H1 (cell line): Measurements from ENCODE around the gene BSDC1. TPM values are rescaled to one million over a fixed set of nuclear protein-coding genes. Genes with fewer than 3 reads are reported as not detected.

ENCODE experiments used
- CTCF ChIA-PET: fragments of 300-600 bp; sonication (Branson Sonifier 250); formaldehyde crosslinking; loops from one replicate; lab custom pipeline; 2021; ENCODE audit not compliant: partially characterized antibody; lab: Charles Lee
- POLR2A ChIA-PET: fragments of 300-600 bp; sonication (Branson Sonifier 250); formaldehyde crosslinking; loops from one replicate; lab custom pipeline; 2021; ENCODE audit warnings: inconsistent platforms; ENCODE audit not compliant: partially characterized antibody; lab: Charles Lee
- DNase-seq, 2 experiments: peaks; one replicate each; pipeline versions ENCODE4 v3.0.0 to v3.0.0-alpha.2; 2010 to 2022; ENCODE audit warnings: low spot score in 2 of 2, low read depth in 1 of 2, mixed read lengths in 1 of 2
- FAIRE-seq: peaks from 2 replicates; lab custom pipeline; 2011; peaks lifted over from hg19 to GRCh38; lab: Jason Lieb, UNC
- H2AFZ ChIP-seq: 2 replicates; pipeline ENCODE4 v1.8.1; 2012; ENCODE audit warnings: low read length, inconsistent platforms
- H2AK5ac ChIP-seq: 2 replicates; pipeline ENCODE4 v1.6.1; 2013; ENCODE audit warnings: low read depth, low read length
- H2BK120ac ChIP-seq: replicated peaks from 2 replicates; pipeline ENCODE3; 2013; ENCODE audit warnings: low read depth, low read length, inconsistent platforms
- H2BK12ac ChIP-seq: 2 replicates; pipeline ENCODE4 v1.6.1; 2013; ENCODE audit warnings: low read depth, low read length
- H2BK15ac ChIP-seq: 2 replicates; pipeline ENCODE4 v1.6.1; 2013; ENCODE audit warnings: low read length
- H2BK20ac ChIP-seq: 2 replicates; pipeline ENCODE4 v1.6.1; 2013; ENCODE audit warnings: low read length
- H2BK5ac ChIP-seq: 2 replicates; pipeline ENCODE4 v1.6.1; 2013; ENCODE audit warnings: low read depth, low read length
- H3K14ac ChIP-seq: 2 replicates; pipeline ENCODE4 v1.6.1; 2013; ENCODE audit warnings: inconsistent platforms; ENCODE audit not compliant: insufficient read length
- H3K18ac ChIP-seq: 2 replicates; pipeline ENCODE4 v1.6.1; 2013; ENCODE audit warnings: low read length; ENCODE audit errors: extremely low read depth
- H3K23ac ChIP-seq: 2 replicates; pipeline ENCODE4 v1.6.1; 2013; ENCODE audit warnings: inconsistent platforms; ENCODE audit not compliant: insufficient read length
- H3K23me2 ChIP-seq: 2 replicates; pipeline ENCODE4 v1.6.1; 2013; ENCODE audit warnings: low read depth, low read length
- H3K27ac ChIP-seq: 2 replicates; pipeline ENCODE4 v1.6.1; 2011; ENCODE audit warnings: low read depth, low read length, inconsistent platforms
- H3K27me3 ChIP-seq, 4 experiments: replicated peaks in 1 of 4; 1 replicate in 1 of 4; 2 replicates in 3 of 4; pipeline versions ENCODE4 v1.6.1 to v1.8.1; 2011 to 2013; ENCODE audit warnings: low read length in 3 of 4, mild to moderate bottlenecking in 3 of 4, inconsistent platforms in 2 of 4, mixed read lengths in 2 of 4, moderate library complexity in 1 of 4; ENCODE audit not compliant: control insufficient read depth in 3 of 4, insufficient read depth in 3 of 4; ENCODE audit errors: extremely low read depth in 1 of 4
- H3K36me3 ChIP-seq, 4 experiments: 2 replicates each; pipeline versions ENCODE4 v1.6.1 to v1.8.1; 2011 to 2013; ENCODE audit warnings: mild to moderate bottlenecking in 4 of 4, low read length in 3 of 4, moderate library complexity in 2 of 4, control low read depth in 1 of 4, inconsistent platforms in 1 of 4; ENCODE audit not compliant: insufficient read depth in 4 of 4, control insufficient read depth in 2 of 4
- H3K4ac ChIP-seq: replicated peaks from 2 replicates; pipeline ENCODE3; 2013; ENCODE audit warnings: low read length, low read depth, mixed read lengths, inconsistent platforms; ENCODE audit not compliant: insufficient read length
- H3K4me1 ChIP-seq, 4 experiments: replicated peaks in 1 of 4; 1 replicate in 1 of 4; 2 replicates in 3 of 4; pipeline versions ENCODE4 v1.6.1 to v1.8.1; 2011 to 2013; ENCODE audit warnings: low read length in 3 of 4, inconsistent platforms in 2 of 4, mixed read lengths in 1 of 4; ENCODE audit not compliant: insufficient read depth in 4 of 4, control insufficient read depth in 3 of 4
- H3K4me2 ChIP-seq, 2 experiments: 2 replicates each; pipeline versions ENCODE4 v1.6.1 to v1.8.1; 2011 to 2013; ENCODE audit warnings: low read depth in 2 of 2, low read length in 2 of 2, control low read depth in 1 of 2, inconsistent platforms in 1 of 2, mild to moderate bottlenecking in 1 of 2; ENCODE audit not compliant: insufficient read depth in 1 of 2
- H3K4me3 ChIP-seq, 4 experiments: fragments of 200-600, 300-600 bp in 1 of 4; sonication (generic), shearing (Covaris generic), sonication (Bioruptor Twin) in 1 of 4; 2 replicates each; pipeline versions ENCODE4 v1.5.1 to v1.8.1; 2011 to 2016; ENCODE audit warnings: low read length in 4 of 4, low read depth in 3 of 4, control low read depth in 2 of 4, inconsistent platforms in 2 of 4, mild to moderate bottlenecking in 2 of 4, mixed read lengths in 1 of 4, moderate library complexity in 1 of 4; ENCODE audit not compliant: insufficient read depth in 2 of 4; ENCODE audit errors: extremely low read depth in 1 of 4
- H3K56ac ChIP-seq: replicated peaks from 2 replicates; pipeline ENCODE3; 2013; ENCODE audit warnings: low read depth, mild to moderate bottlenecking, mixed read lengths, low read length, inconsistent platforms; ENCODE audit not compliant: insufficient read length
- H3K79me1 ChIP-seq: 2 replicates; pipeline ENCODE4 v1.6.1; 2013; ENCODE audit warnings: low read depth, low read length, control low read depth
- H3K79me2 ChIP-seq, 2 experiments: 2 replicates each; pipeline versions ENCODE4 v1.6.1 to v1.8.1; 2012 to 2013; ENCODE audit warnings: low read length in 2 of 2, mild to moderate bottlenecking in 2 of 2, inconsistent platforms in 1 of 2; ENCODE audit not compliant: insufficient read depth in 2 of 2, control insufficient read depth in 1 of 2
- H3K9ac ChIP-seq, 4 experiments: replicated peaks in 1 of 4; 1 replicate in 1 of 4; 2 replicates in 3 of 4; pipeline versions ENCODE4 v1.6.1 to v1.8.1; 2011 to 2013; ENCODE audit warnings: low read depth in 3 of 4, low read length in 3 of 4, control low read depth in 2 of 4, mild to moderate bottlenecking in 2 of 4, moderate library complexity in 2 of 4, inconsistent platforms in 1 of 4; ENCODE audit errors: extremely low read depth in 1 of 4
- H3K9me3 ChIP-seq, 2 experiments: 2 replicates each; pipeline versions ENCODE4 v1.6.1 to v1.8.1; 2012 to 2013; ENCODE audit warnings: mild to moderate bottlenecking in 2 of 2, moderate library complexity in 2 of 2, control low read depth in 1 of 2, inconsistent platforms in 1 of 2, low read depth in 1 of 2, low read length in 1 of 2, mixed read lengths in 1 of 2; ENCODE audit not compliant: insufficient read depth in 2 of 2
- H4K20me1 ChIP-seq, 2 experiments: replicated peaks in 1 of 2; 2 replicates each; pipeline versions ENCODE3 to v1.8.1; 2011 to 2013; ENCODE audit warnings: inconsistent platforms in 2 of 2, low read length in 2 of 2, mild to moderate bottlenecking in 1 of 2; ENCODE audit not compliant: insufficient read depth in 2 of 2, control insufficient read depth in 1 of 2
- H4K5ac ChIP-seq: 2 replicates; pipeline ENCODE4 v1.6.1; 2013; ENCODE audit warnings: low read length, low read depth, mixed read lengths, inconsistent platforms; ENCODE audit not compliant: insufficient read length
- H4K8ac ChIP-seq: 2 replicates; pipeline ENCODE4 v1.8.0; 2013; ENCODE audit warnings: mild to moderate bottlenecking, moderate library complexity, low read length, inconsistent platforms; ENCODE audit not compliant: insufficient read depth; ENCODE audit errors: extremely low read depth
- H4K91ac ChIP-seq: replicated peaks from 2 replicates; pipeline ENCODE3; 2013; ENCODE audit warnings: low read length, mixed read lengths, inconsistent platforms; ENCODE audit not compliant: insufficient read length
- ASH2L ChIP-seq: fragments of 200-600, 300-600 bp; sonication (generic); IDR thresholded peaks from one replicate; pipeline ENCODE4 v1.7.1; 2017; ENCODE audit warnings: low read length
- BCL11A ChIP-seq, 2 experiments: IDR thresholded peaks; one replicate each; pipeline ENCODE4 v1.6.1; 2011; ENCODE audit warnings: low read depth in 2 of 2, low read length in 2 of 2, mild to moderate bottlenecking in 2 of 2
- CREB1 ChIP-seq: IDR thresholded peaks from 2 replicates; pipeline ENCODE4 v1.6.1; 2012; ENCODE audit warnings: inconsistent platforms
- HDAC2 ChIP-seq, 2 experiments: fragments of 300-600 bp in 1 of 2; sonication (generic) in 1 of 2; IDR thresholded peaks; 2 replicates each; pipeline ENCODE4 v1.6.1; 2011 to 2012; ENCODE audit warnings: low read depth in 2 of 2, low read length in 2 of 2, mild to moderate bottlenecking in 2 of 2, moderate library complexity in 2 of 2, borderline replicate concordance in 1 of 2, inconsistent platforms in 1 of 2
- KDM1A ChIP-seq: fragments of 200-600, 300-600 bp; sonication (generic); IDR thresholded peaks from 2 replicates; pipeline ENCODE4 v1.7.1; 2016; ENCODE audit warnings: mild to moderate bottlenecking, low read length, borderline replicate concordance
- POLR2A ChIP-seq, 2 experiments: IDR thresholded peaks; 1 replicate in 1 of 2; 2 replicates in 1 of 2; pipeline ENCODE4 v1.6.1; 2011; ENCODE audit warnings: low read depth in 2 of 2, low read length in 2 of 2, mild to moderate bottlenecking in 2 of 2; ENCODE audit errors: control extremely low read depth in 1 of 2
- POU5F1 ChIP-seq: IDR thresholded peaks from 2 replicates; pipeline ENCODE4 v1.6.1; 2011; ENCODE audit warnings: low read depth, mild to moderate bottlenecking, low read length, moderate library complexity
- SAP30 ChIP-seq: fragments of 300-600 bp; sonication (generic); IDR thresholded peaks from 2 replicates; pipeline ENCODE4 v1.7.1; 2012; ENCODE audit warnings: low read length, moderate library complexity, mild to moderate bottlenecking, inconsistent platforms; ENCODE audit not compliant: insufficient read depth, insufficient replicate concordance
- SIN3A ChIP-seq, 2 experiments: IDR thresholded peaks in 1 of 2; conservative IDR thresholded peaks in 1 of 2; 2 replicates each; pipeline ENCODE4 v1.6.1; 2011 to 2012; ENCODE audit warnings: low read length in 2 of 2, improper control_type of control experiment in 1 of 2, low read depth in 1 of 2, mild to moderate bottlenecking in 1 of 2
- YY1 ChIP-seq: IDR thresholded peaks from 2 replicates; pipeline ENCODE4 v1.6.1; 2011; ENCODE audit warnings: low read depth, mild to moderate bottlenecking, low read length
- WGBS, 2 experiments: shearing (Covaris generic) in 1 of 2; methylation state at CpG; one replicate each; pipeline versions ENCODE4 v1.1.6 to v1.1.7; 2013 to 2015; ENCODE audit warnings: low lambda C conversion rate in 2 of 2, mixed read lengths in 2 of 2, inconsistent platforms in 1 of 2, low coverage in 1 of 2, missing lambda C conversion rate in 1 of 2; ENCODE audit not compliant: insufficient replicate concordance in 2 of 2, insufficient coverage in 1 of 2, insufficient read length in 1 of 2; ENCODE audit errors: extremely low coverage in 1 of 2, missing lambda C conversion rate in 1 of 2; 5-methylcytosine and 5-hydroxymethylcytosine counted together
- polyA plus RNA-seq, 7 experiments: library from polyadenylated mRNA; depleted of rRNA in 3 of 7; stranded (reverse) in 5 of 7; unstranded in 2 of 7; fragments of >200 nt in 5 of 7; fragments of 200-250 nt in 2 of 7; gene quantifications; 1 replicate in 5 of 7; 2 replicates in 1 of 7; 4 replicates in 1 of 7; pipeline versions ENCODE4 v1.2.1 to v1.2.3, GENCODE V29; 2011 to 2013; ENCODE audit warnings: missing spikeins in 2 of 7, mixed read lengths in 2 of 7
- total RNA-seq: library from RNA; stranded (reverse); fragmentation: NEBNext Ultra II Directional; extraction: Animal tissue kit (Norgen Biotek cat#: 25700); gene quantifications from 2 replicates; pipeline ENCODE4 v1.2.1, GENCODE V29; 2021

The BSDC1 gene
- total and polyA plus RNA-seq, 2 of the 8 experiments (the other 6 are each of a cell fraction or from before 2014, with no cell fraction given), result 24.8 to 40.7 TPM

GRCh38 chr1:32361674-32362473, 32.4 kb downstream of the BSDC1 start:
- FAIRE-seq, result no peak
- TF ChIP-seq SAP30 (no peak), ASH2L (peak; percentile 58), SIN3A (conservative IDR thresholded peaks at IDR 0.05 in 1 of 2, IDR thresholded peaks at IDR 0.05 in 1 of 2; ENCODE audit: low read depth in 1 of 2, low read length in 2 of 2) (0 out of 4 replicates have a peak, but pooled peaks of 1 of the 2 experiments have one; percentile 0), KDM1A (0 out of 2 replicates have a peak, but pooled peaks have one; percentile 32), YY1 (0 out of 2 replicates have a peak, but pooled peaks have one; percentile 11), CREB1 (peak; percentile 9; the same call in 1 of the 2 replicates), HDAC2 (IDR thresholded peaks at IDR 0.05; ENCODE audit: borderline replicate concordance in 1 of 2, low read depth in 2 of 2, low read length in 2 of 2) (peak; percentile 63 to 71; a peak in 2 of 4 replicates), POU5F1 (no peak), POLR2A (IDR thresholded peaks at IDR 0.05; ENCODE audit: control extremely low read depth in 1 of 2, low read depth in 2 of 2, low read length in 2 of 2) (peak; percentile 17 to 51; a peak in 2 of 3 replicates), BCL11A (IDR thresholded peaks at IDR 0.05; ENCODE audit: low read depth in 2 of 2, low read length in 2 of 2) (no peak)

More at GRCh38 chr1:32361674-32362473, 32.4 kb downstream of the BSDC1 start:
- Histone ChIP-seq H4K91ac (no peak overlapping the region), H2BK12ac (no peak overlapping the region), H3K4me1 (peaks cover 0 to 3% (median 1%) of the 10 kb centered on the region in 4 experiments; a peak in 4 of 7 replicates), H3K23me2 (peaks cover 9% of the 10 kb centered on the region; the same call in 1 of the 2 replicates), H3K4ac (no peak overlapping the region), H3K27me3 (peaks cover 3 to 24% (median 14%) of the 10 kb centered on the region in 4 experiments), H3K79me1 (no peaks in the 10 kb centered on the region), H3K79me2 (no peaks in the 10 kb centered on the region), H2BK5ac (no peak overlapping the region), H2BK20ac (no peak overlapping the region), H2BK120ac (no peak overlapping the region), H3K14ac (no peak overlapping the region), H4K8ac (peak overlapping the region; percentile 79; the same call in 1 of the 2 replicates), H3K9ac (peak overlapping the region in 3 of 4 experiments; percentile 19 to 51 (median 20); a peak in 4 of 7 replicates), H2AFZ (no peak overlapping the region), H3K4me2 (peak overlapping the region; percentile 49 to 68; a peak in 3 of 4 replicates), H3K27ac (no peak overlapping the region), H4K5ac (no peak overlapping the region), H3K18ac (peak overlapping the region; percentile 48), H3K56ac (no peak overlapping the region), H3K9me3 (no peaks in the 10 kb centered on the region; a peak in 1 of 4 replicates), H3K4me3 (peak overlapping the region; percentile 11 to 53 (median 26)), H3K36me3 (peaks cover under 1 to 23% (median 10%) of the 10 kb centered on the region in 4 experiments; a peak in 6 of 8 replicates), H2AK5ac (no peak overlapping the region), H4K20me1 (peaks cover 0 to 8% of the 10 kb centered on the region in 2 experiments), H2BK15ac (no peak overlapping the region), H3K23ac (no peak overlapping the region)
- WGBS, 2 experiments, result 5% methylated on average over 44 of the region's 91 CpGs; no CpG with 5 or more reads in 1 of the 2 experiments
- ChIA-PET CTCF (interaction anchor here (1.3 kb wide), 2 partner anchors 29 to 145 kb away, joined by 3 to 4 read pairs; no protein-coding TSS in a partner anchor), POLR2A (interaction anchor here (1.0 to 6.8 kb wide), 10 partner anchors 10 to 166 kb away, joined by 3 to 68 read pairs (median 4); partner anchors contain the start of gene MARCKSL1)
- peak in 1 of 2 experiments; percentile 82 for DNase-seq
